HEK293 (cell line): Measurements from ENCODE around the gene PTPRG.

ENCODE experiments used
- CTCF ChIA-PET: fragments of 350-600 bp; formaldehyde crosslinking; extraction: SDS; loops from one replicate; lab custom pipeline; 2021; ENCODE audit warnings: antibody characterized with exemption; lab: Yijun Ruan, JAX
- POLR2A ChIA-PET: fragments of 300-600 bp; formaldehyde crosslinking; extraction: SDS; loops from one replicate; lab custom pipeline; 2020; ENCODE audit warnings: antibody characterized with exemption, inconsistent platforms; lab: Yijun Ruan, JAX
- H3K27ac ChIP-seq: fragments of 200-500 bp; sonication (Bioruptor generic); 2 replicates; pipeline ENCODE4 v1.5.1; 2014; ENCODE audit warnings: low read depth, low read length, control low read depth, inconsistent platforms; ENCODE audit errors: extremely low read depth
- H3K36me3 ChIP-seq, 2 experiments: fragments of 200-500 bp in 1 of 2; sonication (Bioruptor generic) in 1 of 2; 1 replicate in 1 of 2; 2 replicates in 1 of 2; pipeline ENCODE4 v1.5.1; 2014 to 2017; ENCODE audit warnings: inconsistent platforms in 2 of 2, low read length in 2 of 2; ENCODE audit not compliant: control insufficient read depth in 2 of 2, insufficient read depth in 1 of 2
- H3K4me1 ChIP-seq: fragments of 200-500 bp; sonication (Bioruptor generic); 2 replicates; pipeline ENCODE4 v1.5.1; 2014; ENCODE audit warnings: mild to moderate bottlenecking, low read length, inconsistent platforms; ENCODE audit not compliant: control insufficient read depth, insufficient read depth
- H3K4me3 ChIP-seq: 2 replicates; pipeline ENCODE4 v1.5.1; 2011; ENCODE audit warnings: low read depth, mild to moderate bottlenecking, control low read depth, low read length, moderate library complexity
- H3K9me3 ChIP-seq: fragments of 200-500 bp; sonication (Bioruptor generic); 2 replicates; pipeline ENCODE4 v1.5.1; 2014; ENCODE audit warnings: low read depth, low read length, inconsistent platforms; ENCODE audit not compliant: control insufficient read depth, insufficient read depth
- FEZF1 ChIP-seq: fragments of 450-650 bp; formaldehyde crosslinking; IDR thresholded peaks from 2 replicates; pipeline ENCODE4 v1.5.1; 2016; ENCODE audit warnings: missing biosample characterization, missing genetic modification characterization
- KLF1 ChIP-seq: fragments of 450-650 bp; formaldehyde crosslinking; IDR thresholded peaks from 2 replicates; pipeline ENCODE4 v1.5.1; 2016; ENCODE audit warnings: missing biosample characterization, missing genetic modification characterization
- PATZ1 ChIP-seq: fragments of 450-650 bp; formaldehyde crosslinking; IDR thresholded peaks from 2 replicates; pipeline ENCODE4 v1.5.1; 2016; ENCODE audit warnings: missing biosample characterization, missing genetic modification characterization
- PRDM1 ChIP-seq: fragments of 450-650 bp; formaldehyde crosslinking; IDR thresholded peaks from 2 replicates; pipeline ENCODE4; 2016; ENCODE audit warnings: missing biosample characterization, missing genetic modification characterization
- SCRT2 ChIP-seq: fragments of 450-650 bp; formaldehyde crosslinking; IDR thresholded peaks from 2 replicates; pipeline ENCODE4 v1.5.1; 2016; ENCODE audit warnings: missing biosample characterization, missing genetic modification characterization
- SP2 ChIP-seq: fragments of 450-650 bp; formaldehyde crosslinking; IDR thresholded peaks from 2 replicates; pipeline ENCODE4 v1.5.1; 2016; ENCODE audit warnings: missing biosample characterization, missing genetic modification characterization
- ZNF10 ChIP-seq: fragments of 450-650 bp; formaldehyde crosslinking; IDR thresholded peaks from 2 replicates; pipeline ENCODE4 v1.5.1; 2017; ENCODE audit warnings: missing biosample characterization, missing genetic modification characterization
- ZNF16 ChIP-seq: fragments of 450-650 bp; formaldehyde crosslinking; IDR thresholded peaks from 2 replicates; pipeline ENCODE4 v1.5.1; 2016; ENCODE audit warnings: low read depth, missing biosample characterization, missing genetic modification characterization
- ZNF37A ChIP-seq: fragments of 450-650 bp; IDR thresholded peaks from 2 replicates; pipeline ENCODE4 v1.5.1; 2018; ENCODE audit warnings: missing biosample characterization, missing genetic modification characterization
- ZNF449 ChIP-seq: fragments of 450-650 bp; formaldehyde crosslinking; IDR thresholded peaks from 2 replicates; pipeline ENCODE4 v1.5.1; 2017; ENCODE audit warnings: missing biosample characterization, mild to moderate bottlenecking, missing genetic modification characterization, moderate library complexity
- ZNF518A ChIP-seq: fragments of 450-650 bp; formaldehyde crosslinking; conservative IDR thresholded peaks from 2 replicates; pipeline ENCODE4 v1.5.1; 2016; ENCODE audit warnings: low read depth, missing biosample characterization, missing genetic modification characterization
- ZNF529 ChIP-seq: fragments of 450-650 bp; formaldehyde crosslinking; IDR thresholded peaks from 2 replicates; pipeline ENCODE4 v1.5.1; 2017; ENCODE audit warnings: missing genetic modification characterization, missing biosample characterization; ENCODE audit not compliant: insufficient replicate concordance
- ZNF549 ChIP-seq: fragments of 450-650 bp; IDR thresholded peaks from 2 replicates; pipeline ENCODE4 v1.5.1; 2018; ENCODE audit warnings: missing biosample characterization, missing genetic modification characterization, mild to moderate bottlenecking, inconsistent platforms, moderate library complexity
- ZNF558 ChIP-seq: fragments of 450-650 bp; formaldehyde crosslinking; IDR thresholded peaks from 2 replicates; pipeline ENCODE4 v1.5.1; 2016; ENCODE audit warnings: missing biosample characterization, missing genetic modification characterization
- ZNF621 ChIP-seq: fragments of 450-650 bp; formaldehyde crosslinking; IDR thresholded peaks from 2 replicates; pipeline ENCODE4 v1.5.1; 2017; ENCODE audit warnings: missing biosample characterization, missing genetic modification characterization
- ZNF692 ChIP-seq: fragments of 450-650 bp; formaldehyde crosslinking; IDR thresholded peaks from 2 replicates; pipeline ENCODE4 v1.5.1; 2016; ENCODE audit warnings: missing biosample characterization, missing genetic modification characterization
- ZNF785 ChIP-seq: fragments of 450-650 bp; formaldehyde crosslinking; IDR thresholded peaks from 2 replicates; pipeline ENCODE4 v1.5.1; 2016; ENCODE audit warnings: missing biosample characterization, missing genetic modification characterization
- ZNF792 ChIP-seq: fragments of 450-650 bp; formaldehyde crosslinking; IDR thresholded peaks from 2 replicates; pipeline ENCODE4 v1.5.1; 2016; ENCODE audit warnings: missing biosample characterization, missing genetic modification characterization
- ZSCAN4 ChIP-seq: fragments of 450-650 bp; formaldehyde crosslinking; IDR thresholded peaks from 2 replicates; pipeline ENCODE4 v1.5.1; 2017; ENCODE audit warnings: missing biosample characterization, missing genetic modification characterization

Gene PTPRG

GRCh38 chr3:62128051-62128450 lies 566.7 kb downstream of the PTPRG start:
- TF ChIP-seq ZNF558 (tag by site-specific recombination) (no peak), FEZF1 (tag by site-specific recombination) (no peak), ZNF692 (tag by site-specific recombination) (no peak), PRDM1 (tag by site-specific recombination) (no peak), ZNF449 (tag by site-specific recombination) (no peak), SP2 (tag by site-specific recombination) (no peak)
- Histone ChIP-seq H3K36me3 (no peaks in the 10 kb centered on the region), H3K4me3 (no peak overlapping the region), H3K4me1 (no peaks in the 10 kb centered on the region), H3K9me3 (no peaks in the 10 kb centered on the region), H3K27ac (no peak overlapping the region)
- ChIA-PET CTCF (no interaction called here), POLR2A (no interaction called here)

GRCh38 chr3:62128681-62129080 lies 567.3 kb downstream of the PTPRG start:
- POLR2A ChIA-PET: no interaction called here

GRCh38 chr3:62131050-62131449 lies 569.7 kb downstream of the PTPRG start:
- CTCF ChIA-PET: interaction anchor here (0.6 to 1.9 kb wide), 5 partner anchors 10 to 508 kb away, joined by 3 to 5 read pairs (median 4); no protein-coding TSS in a partner anchor
- TF ChIP-seq ZNF16 (tag by site-specific recombination) (no peak), ZNF10 (tag by site-specific recombination) (no peak), SCRT2 (tag by site-specific recombination) (no peak), ZSCAN4 (peak; percentile 26; the same call in 1 of the 2 replicates), ZNF518A (tag by site-specific recombination) (no peak)
- TF ChIP-seq, all 188 proteins: peak for 1
- Histone ChIP-seq H3K9me3 (no peaks in the 10 kb centered on the region), H3K4me3 (no peak overlapping the region), H3K4me1 (peaks cover 4% of the 10 kb centered on the region; the same call in 1 of the 2 replicates), H3K36me3 (no peaks in the 10 kb centered on the region), H3K27ac (no peak overlapping the region)
- POLR2A ChIA-PET: no interaction called here

More at GRCh38 chr3:62128681-62129080, 567.3 kb downstream of the PTPRG start:
- H3K9me3 ChIP-seq: no peaks in the 10 kb centered on the region
- H3K36me3 ChIP-seq: no peaks in the 10 kb centered on the region
- CTCF ChIA-PET: no interaction called here
- H3K4me1 ChIP-seq: no peaks in the 10 kb centered on the region; the same call in 1 of the 2 replicates
- no peak overlapping the region for H3K27ac ChIP-seq
- no peak overlapping the region for H3K4me3 ChIP-seq
- TF ChIP-seq ZNF792 (tag by site-specific recombination) (no peak), PATZ1 (tag by site-specific recombination) (no peak), ZNF37A (tag by site-specific recombination) (no peak), ZNF785 (tag by site-specific recombination) (no peak), KLF1 (tag by site-specific recombination) (no peak), ZNF621 (tag by site-specific recombination) (no peak), ZNF529 (tag by site-specific recombination) (no peak), ZNF549 (tag by site-specific recombination) (no peak)
- TF ChIP-seq, all 188 proteins: peak for 0
